Fibroblast of the conjunctiva (primary cell): ENCODE measurements around the gene HOXD12.
A peak's percentile ranks its signal among the peaks of the same experiment; 100 is the strongest.

Source experiments
- DNase-seq: peaks from one replicate; pipeline ENCODE4 v3.0.0-alpha.2; 2010; ENCODE audit warnings: low read depth

HOXD12 gene

DNA sequence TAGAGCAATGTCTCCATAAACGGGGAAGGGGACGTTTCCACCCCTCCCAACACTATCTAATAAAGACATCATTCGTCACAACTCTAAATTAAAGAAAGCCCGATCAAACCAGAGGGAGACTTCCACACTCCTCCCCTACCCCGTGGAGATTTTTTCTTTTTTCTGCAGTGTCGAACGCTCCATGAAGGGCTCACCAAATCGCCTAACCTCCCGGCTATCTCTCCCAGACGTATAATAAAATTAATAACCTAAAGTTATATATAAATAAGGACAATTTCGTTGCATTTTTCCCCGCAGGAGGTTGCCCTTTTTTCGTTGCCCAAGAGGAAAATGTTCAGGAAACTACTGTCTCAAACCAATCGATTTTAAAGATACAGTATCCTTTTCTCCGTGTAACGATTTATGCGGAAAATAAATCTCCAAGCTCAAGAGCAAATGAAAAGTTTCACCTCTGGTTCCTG lies 18.2 kb upstream of the HOXD12 start:
- no peak for DNase-seq

DNA sequence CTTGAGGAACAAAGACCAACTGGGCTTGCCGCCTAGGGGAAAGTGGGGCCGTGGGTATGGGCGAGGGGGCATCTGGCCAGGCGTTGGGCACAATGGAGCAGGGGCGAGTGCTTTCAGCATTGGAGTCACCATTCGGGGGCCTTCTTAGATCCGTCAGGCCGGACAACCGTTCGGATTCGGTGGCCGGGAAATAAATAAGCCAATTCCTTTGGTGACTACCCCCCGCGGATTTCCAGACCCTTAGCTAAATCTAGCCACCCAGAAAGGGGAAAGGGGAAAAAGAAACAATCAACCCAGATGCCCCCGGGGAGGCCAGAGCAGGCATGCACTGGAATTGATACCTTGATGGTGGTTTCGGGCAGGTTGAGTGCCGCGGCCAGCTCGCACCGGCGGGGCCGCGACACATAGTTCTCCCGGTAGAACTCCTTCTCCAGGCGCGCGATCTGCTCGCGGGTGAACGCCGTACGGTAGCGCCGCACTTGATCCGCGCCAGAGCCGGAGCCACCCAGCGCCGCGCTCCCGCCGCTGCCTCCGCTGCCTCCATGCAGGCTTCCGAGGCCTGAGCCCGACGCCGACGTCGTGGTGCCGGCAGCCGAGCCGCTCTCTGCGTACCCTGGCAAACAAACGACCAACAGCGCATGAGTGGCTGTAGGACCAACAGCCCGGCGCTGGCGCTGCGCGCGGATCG lies 17.6 kb upstream of the HOXD12 start:
- no peak for DNase-seq

DNA sequence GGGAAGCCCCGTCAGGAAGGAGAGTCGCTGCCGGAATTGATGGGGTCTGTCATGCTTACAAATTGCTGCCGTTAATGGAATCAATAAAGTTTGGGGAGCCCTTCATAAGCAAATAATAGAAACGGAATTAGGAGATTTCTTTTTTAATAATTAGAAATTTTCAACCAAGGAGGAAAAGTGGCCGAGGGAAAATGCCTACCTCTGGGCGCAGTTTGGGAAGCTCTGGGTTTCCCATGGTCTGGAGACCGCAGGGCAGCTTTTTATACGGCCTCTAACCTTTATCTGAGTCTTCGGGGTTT lies 17.1 kb upstream of the HOXD12 start:
- no peak for DNase-seq

DNA sequence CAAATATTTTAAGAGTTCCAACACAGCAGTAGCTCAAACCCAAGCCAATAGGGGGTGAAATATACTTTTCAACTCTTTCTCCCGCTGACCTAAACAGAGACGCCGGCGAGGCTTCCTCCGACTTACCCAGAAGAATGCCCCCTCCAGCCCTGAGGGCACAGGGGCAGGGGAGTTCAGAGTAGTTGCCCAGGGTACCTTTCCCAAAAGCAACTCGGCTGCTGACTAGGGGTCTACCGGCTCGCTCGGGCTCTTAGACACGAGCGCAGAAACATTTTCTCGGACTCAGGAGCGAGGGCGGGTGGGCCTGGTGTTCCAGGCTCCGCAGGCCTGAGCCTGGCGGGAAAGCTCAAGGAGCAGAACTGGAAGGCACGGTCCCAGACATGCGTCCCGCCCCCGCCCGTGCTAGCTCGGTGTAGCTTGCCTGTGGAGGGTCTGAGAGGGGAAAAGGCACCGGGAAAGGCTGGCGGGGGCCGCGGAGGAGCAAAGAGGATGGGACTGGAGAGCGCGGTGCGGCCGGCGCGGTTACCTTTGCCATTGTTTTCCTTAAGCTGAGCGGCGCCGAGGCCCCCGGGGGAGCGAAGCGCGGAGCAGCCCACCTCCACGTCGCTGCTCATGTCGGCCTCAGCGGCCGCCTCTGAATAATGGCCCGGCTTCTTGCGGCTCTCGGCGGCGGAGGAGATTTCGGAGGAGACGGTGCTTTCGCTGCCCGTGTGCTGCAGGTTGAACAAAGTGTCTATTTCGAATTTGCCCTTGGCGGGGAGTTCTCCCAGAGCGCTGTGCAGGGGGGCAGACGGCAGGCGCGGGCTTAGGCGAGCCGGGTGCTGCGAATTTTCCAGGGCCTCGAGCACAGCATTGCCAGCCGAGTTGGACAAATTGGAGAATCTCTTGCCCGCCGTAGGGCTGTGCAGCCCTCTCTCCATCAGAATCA lies 16.5 kb upstream of the HOXD12 start:
- DNase-seq, result no peak

DNA sequence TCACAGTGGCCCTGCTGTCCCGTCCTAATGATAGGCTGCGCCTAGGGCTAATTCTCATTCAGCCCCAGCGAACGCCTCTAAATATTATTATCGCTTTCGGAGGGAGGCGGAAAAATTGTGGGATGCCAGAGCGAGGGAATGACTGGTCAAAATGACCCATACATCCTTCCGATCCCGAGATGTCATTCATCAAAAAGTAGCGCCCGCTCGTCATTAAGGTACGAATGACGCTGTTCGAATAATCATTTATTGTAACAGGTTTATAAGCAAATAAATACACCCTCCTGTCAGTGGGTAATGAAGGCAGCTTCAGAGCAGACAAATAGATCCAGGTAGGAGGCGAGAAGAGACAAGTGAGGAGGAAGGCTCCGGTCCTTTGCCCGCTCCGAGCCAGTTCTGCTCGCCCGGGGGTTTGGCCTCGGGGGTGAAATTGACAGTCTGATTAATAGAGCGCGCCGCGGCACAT lies 15.8 kb upstream of the HOXD12 start, which contains the start of gene EVX2:
TSS of gene EVX2 (minus strand) at position 167 of the 466 bp plus-strand sequence. CDS start 186 bp downstream, outside the sequence.
- no peak for DNase-seq

DNA sequence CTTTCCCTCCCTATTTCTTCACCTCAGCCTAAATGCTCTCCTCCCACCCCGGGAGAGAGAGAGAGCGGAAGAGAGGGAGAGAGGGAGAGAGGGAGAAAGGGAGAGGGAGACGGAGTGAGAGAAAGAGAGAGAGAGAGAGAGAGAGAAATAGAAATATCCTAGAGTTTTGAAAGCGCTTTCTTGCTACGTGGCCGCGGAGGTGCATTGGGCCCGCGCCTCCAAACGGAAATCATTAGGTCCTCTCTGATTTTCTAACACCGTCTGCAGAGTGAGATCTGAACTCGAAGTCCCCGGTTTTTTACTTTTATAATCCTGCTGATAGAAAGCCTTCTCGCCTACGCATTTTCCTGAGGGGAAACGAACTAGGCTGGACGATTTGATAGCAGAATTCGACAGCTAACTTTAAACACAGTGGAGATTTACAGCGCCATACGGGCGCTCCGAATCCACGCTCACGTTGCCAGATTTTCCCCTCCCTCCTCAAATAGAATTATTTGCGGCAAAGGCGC lies 14.9 kb upstream of the HOXD12 start:
- DNase-seq, result no peak

DNA sequence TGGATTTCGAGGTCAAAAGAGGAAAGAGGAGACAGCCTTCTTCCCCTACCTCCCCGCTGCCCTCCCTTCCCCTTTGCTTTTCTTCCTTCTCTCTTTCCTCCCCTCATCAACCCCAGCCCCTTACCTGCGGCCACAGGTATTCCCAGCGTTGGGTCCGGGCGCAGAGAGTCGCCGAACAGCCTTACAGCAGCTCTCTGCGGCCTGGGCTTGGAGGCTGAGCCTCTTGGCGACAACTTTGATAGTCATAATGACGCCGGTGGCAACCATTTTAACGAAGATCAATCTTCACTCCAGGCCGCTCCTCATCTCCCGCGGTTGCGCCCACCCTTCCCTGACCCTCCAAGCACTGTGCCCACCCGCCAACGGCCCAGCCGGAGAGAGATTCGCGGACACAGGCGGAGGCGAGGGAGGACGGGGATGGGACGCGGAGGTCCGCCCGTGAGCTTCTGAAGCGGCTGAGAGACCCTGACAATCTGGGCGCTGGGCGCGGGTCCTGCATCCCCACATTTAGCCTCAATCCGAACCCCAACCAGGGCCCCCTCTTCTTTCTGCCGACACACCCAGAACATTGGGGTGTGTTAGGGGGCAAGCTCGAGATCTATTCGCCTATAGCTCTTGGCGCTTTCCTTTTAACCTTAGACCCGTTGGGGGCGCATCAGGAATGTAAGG lies 14.3 kb upstream of the HOXD12 start:
- no peak for DNase-seq

DNA sequence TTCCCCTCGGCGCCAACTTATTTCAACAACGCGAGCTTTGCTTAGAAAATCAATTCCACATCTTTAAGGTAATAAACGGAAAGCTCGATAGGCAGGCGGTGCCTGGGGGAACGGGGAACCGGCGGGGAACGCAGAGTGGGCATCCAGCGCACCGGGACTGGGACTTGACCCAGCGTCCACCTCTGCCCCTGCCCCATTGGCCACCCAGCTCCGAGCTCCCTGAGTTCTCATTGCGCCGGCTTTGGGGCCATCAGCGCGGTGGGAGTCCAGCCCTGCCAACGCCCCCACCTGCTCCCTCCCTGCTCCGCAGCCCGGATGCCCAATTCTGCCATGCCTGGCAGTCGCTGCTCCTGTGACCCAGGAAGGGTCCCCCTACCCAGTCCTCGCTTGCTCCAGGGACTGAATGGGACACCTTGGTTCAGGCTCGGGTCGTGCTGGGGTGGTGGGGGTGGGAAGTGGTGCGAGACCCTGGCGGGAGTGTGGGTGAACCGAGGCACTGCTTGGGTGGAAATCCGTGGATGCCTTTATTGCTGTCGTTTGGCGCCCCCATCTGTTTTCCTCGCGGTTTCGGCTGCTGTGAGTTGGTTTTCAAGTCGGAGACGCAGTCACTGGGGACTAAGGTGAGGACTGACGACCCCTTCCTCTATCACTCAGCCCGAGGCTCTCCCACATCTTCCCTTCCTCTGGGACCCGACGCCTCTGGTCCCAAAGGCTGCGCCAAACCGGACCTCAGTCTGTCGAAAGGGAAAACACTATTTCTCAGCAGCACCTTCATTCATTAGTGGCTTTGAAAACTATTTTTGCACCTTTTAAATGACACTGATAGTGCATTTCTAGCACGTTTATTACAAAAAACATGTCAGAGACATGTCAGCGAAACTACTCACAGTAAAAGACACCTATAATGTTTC lies 13.5 kb upstream of the HOXD12 start:
- DNase-seq, result peak; percentile 9

DNA sequence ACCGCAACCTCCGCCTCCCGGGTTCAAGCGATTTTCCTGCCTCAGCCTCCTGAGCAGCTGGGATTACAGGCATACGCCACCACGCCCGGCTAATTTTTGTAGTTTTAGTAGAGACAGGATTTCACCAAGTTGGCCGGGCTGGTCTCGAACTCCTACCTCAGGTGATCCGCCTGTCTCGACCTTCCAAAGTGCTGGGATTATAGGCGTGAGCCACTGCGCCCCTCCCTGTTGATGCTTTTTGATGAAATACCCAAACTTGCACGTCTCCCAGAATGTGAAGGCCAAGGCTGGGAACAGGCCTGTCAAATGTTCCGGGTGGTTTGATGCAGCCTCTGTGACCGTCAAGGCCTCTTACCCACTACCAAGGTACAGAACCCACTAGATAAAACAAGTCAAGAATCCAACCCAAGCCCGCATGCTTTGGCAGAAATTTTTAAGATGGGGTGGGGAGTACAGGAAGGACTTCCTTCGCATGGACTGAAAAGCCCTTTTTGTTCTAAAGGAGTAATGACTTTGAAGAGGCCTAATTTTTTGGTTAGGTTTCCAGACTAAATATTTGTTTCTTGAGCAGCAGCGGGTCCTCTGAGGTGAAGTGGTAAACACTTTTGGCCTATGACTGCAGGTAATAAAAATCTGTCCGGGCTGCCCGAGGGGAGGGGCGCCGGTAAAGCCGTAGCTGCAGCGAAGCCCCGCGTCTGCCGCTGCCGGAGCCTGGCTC lies 12.1 kb upstream of the HOXD12 start:
- no peak for DNase-seq

DNA sequence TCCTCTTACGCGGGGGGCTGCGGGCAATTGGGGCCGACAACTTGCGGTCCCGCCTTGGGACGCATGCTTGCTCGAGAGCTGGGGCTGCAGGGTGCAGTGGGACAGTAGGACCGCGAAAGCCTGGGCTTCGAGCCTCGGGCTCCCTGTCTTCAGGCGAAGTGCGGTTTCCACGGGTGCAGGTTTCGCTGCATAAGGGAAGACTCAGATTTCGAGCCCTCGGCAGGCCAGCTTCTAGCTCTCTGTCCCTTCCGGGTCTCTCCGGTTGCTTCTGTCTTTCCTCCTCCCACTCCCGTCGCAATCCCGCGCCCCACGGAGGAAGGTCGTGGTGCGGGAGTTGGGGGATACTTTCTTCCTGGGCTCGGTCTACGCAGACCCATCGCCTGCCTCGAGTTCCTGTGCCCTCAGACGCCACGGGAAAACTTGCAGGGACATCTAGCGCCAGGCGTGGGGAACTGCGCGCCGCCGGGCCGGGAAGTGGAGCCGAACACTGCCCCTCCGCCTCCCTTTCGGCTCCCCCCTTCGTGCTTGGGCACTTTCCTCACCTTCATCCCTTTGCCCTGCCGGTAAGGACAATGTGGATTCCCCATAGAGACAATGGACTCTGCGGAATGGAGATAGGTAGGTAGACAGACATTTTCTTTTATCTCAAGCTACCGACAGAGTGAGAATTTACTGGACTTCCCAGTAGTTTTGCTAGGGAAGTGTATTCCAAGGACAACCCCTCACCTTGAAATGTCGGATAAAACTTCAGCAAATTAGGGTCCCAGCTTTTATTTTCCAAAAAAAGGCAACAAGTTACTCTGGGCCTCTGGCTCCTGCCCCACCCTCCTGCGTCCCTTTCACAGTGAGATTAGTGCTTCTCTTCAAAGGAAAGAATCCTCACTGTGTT lies 11.3 kb upstream of the HOXD12 start:
- no peak for DNase-seq

DNA sequence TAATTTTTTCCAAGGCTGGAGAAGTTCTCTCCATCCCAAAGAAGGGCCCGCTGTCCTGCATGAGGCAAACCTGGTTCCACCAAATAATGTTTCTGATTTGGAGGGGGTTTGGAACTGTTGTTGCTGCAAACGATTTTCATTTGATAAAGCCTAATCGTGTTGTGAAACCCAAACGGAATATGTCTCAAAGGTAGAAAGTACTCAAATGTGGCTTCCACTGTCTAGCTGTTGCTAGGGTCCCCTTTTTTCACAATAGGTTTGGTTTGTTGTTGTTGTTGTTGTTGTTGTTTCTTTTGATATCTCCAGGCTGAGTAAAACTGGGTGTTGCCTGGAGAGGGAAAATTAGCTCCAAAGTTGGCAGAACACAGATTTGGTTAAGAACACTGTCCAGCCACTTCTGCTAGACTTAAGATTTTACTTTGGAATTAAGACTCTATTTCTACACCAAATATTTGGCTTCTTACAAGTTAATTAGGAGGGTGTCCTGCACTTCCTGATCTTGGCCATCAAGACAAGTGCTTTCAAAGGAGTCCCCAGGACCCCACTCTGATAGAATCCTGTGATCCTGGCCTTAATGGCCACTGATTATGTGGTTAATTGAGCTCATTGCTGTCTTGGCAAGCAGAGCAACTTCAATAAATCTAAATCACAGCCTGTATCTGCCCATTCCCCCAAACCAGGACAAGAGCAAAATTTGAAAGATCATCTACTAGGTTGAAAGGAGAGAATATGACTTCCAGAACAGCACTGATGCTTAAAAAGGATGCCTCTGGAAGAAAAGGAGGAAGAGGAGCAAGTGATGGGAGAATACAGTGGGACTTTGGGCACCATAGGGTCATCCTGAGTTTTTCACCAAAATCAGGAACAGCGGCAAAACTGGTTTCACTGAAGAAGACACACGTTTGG lies 10.4 kb upstream of the HOXD12 start:
- DNase-seq, result no peak

DNA sequence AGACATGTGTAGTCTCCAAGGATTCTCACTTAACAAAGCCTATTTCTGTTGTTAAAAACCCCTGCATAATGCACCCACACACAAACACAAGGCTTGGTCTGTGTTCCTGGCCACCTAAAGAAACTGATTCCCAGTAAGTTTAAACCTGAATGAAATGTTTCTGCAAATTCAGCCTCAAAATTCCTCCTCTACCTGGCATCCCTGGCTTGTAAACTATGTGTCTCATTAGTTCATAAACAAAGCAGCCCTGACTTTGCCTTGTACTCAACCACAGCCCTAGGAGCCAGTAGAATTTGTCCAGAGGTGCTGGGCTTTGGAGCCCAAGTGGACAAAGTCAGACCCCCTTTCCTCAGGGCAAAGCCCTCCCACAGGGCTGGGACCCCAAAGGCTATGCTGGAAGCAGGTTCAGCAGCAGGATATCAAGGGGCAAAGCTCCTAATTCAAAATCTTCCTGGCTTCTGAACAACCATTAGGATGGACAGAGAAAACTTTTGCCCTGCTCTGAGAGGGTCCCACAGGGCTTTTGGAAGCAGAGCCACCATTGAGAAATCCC lies 9.7 kb upstream of the HOXD12 start:
- DNase-seq, result no peak

DNA sequence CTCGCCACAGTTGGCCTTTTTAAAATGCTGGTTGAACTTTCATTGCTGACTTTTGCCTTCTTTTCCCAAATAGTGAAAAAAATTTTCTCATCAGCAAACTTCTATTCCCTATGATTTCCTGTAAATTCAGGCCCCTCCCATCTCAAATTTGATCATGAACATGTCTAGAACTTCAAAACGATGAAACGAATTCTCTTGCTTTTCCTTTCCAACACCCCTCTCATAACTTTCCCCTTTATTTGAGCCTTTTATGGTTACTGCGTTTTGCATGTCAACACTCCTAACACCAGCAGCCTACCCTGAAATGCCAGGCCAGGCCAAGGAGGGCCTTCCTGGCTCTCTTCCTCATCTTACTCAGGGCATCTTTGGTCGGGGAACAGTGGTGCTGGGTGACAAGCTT lies 8.7 kb upstream of the HOXD12 start:
- no peak for DNase-seq

DNA sequence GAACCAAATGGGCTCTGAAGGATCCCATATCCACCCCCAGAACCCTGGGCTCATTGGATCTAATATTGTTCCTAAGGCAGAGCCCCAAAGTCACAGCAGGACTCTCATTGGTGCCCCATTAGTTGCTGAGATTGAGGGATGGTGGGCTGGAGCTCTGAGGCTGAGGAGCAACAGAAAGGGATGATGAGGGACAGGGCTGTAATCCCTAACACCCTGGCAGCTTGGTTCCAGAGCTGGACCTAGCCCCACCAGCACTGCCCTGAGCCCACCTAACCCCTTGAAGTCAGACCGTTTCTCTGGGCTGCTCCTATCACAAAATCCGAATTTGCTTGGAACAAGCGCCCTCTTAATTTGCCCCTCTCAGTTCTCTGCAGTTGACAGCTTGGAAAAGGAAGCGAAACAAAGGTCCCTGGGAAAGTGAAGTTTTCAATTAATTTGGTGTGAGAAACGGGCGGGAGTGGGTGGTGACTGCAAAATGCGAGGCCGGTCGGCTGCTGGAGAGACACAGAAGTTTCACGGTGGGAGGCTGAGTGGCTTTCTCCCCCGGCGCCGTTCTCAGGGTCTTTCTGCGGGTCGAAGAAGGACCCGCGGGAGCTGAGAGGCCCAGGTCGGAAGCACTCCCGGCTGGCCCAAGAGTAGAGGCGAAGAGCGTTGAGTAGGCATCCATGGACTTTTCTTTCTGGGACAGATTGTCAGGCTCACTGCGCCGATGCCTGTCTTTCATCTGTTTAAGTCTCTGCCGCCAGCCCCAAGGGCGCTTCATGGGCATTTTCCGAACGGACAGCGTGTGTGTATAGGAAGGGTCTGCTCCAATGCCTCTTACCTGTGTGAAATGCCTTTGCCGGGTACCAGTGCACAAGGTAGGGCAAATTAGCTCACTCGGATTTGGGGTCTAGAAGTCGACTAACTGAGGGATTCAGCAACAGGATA lies 8.0 kb upstream of the HOXD12 start:
- DNase-seq, result no peak

DNA sequence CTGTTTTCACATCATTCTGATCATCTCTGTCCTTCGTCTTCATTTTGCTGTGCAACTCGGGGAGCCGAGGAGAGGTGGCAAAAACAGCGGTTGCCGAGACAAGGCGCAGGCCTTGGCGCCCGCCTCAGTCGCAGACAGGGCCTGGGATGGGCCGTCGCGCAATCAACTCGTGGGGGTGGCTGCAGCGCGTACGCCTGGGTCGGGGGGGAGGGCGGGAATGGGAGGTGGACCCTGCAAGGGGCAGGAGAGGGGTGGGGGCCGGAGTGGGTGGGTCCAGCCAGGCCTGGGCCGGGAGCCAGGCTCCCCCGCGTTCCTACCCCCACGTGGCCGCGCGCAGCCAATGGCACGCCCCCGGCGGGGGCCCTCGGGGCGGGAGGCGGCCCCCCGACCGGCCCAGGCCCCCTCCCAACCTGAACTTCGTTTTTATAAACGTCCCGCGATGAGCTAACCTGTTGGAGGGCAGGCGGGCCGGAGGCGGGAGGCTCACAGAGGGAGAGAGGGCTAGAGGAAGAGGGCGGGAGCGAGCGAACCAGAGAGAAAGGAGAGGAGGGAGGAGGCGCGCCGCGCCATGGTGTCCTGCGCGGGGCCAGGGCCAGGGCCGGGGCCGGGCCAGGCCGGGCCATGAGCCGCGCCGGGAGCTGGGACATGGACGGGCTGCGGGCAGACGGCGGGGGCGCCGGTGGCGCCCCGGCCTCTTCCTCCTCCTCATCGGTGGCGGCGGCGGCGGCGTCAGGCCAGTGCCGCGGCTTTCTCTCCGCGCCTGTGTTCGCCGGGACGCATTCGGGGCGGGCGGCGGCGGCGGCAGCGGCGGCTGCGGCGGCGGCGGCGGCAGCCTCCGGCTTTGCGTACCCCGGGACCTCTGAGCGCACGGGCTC lies 7.1 kb upstream of the HOXD12 start, which contains the start of gene HOXD13:
TSS of gene HOXD13 (plus strand) at position 452 of the 875 bp plus-strand sequence. CDS start at position 622, 170 bp downstream.
- DNase-seq, result no peak
